DMS79 (cell line): ENCODE data around the gene CHCHD5.
"Not testable (repeated sequence)": the region's sequence is repeated elsewhere in the genome, so short reads cannot be mapped to it uniquely, and the experiment has no call there.

Source experiments
- DNase-seq: peaks from one replicate; lab custom pipeline; 2025; lab: John Stamatoyannopoulos, UW

Gene CHCHD5

GRCh38 chr2:112584134-112584890, at the start of gene CHCHD5:
TSS of gene CHCHD5 (plus strand) at chr2:112584609. CDS start at chr2:112584648, 39 bp downstream.
- peak; percentile 78 for DNase-seq

GRCh38 chr2:112534826-112535225, 49.6 kb upstream of the CHCHD5 start:
- DNase-seq = no peak

- not testable (repeated sequence) for DNase-seq
Observed at GRCh38 chr2:112536665-112537064, 47.7 kb upstream of the CHCHD5 start.

- DNase-seq = no peak
Observed at GRCh38 chr2:112539306-112539705, 45.1 kb upstream of the CHCHD5 start.

GRCh38 chr2:112540906-112541305, 43.5 kb upstream of the CHCHD5 start:
- DNase-seq = no peak

- DNase-seq = peak; percentile 90
Observed at GRCh38 chr2:112541315-112542122, 42.9 kb upstream of the CHCHD5 start.

- DNase-seq = peak; percentile 90
Observed at GRCh38 chr2:112542123-112542983, 42.1 kb upstream of the CHCHD5 start, which contains the start of gene POLR1B. TSS of gene POLR1B (plus strand) at chr2:112542465. CDS start at chr2:112542495, 30 bp downstream.

GRCh38 chr2:112542984-112543661, 41.3 kb upstream of the CHCHD5 start:
- no peak for DNase-seq

- peak; percentile 70 for DNase-seq
Observed at GRCh38 chr2:112547333-112547732, 37.1 kb upstream of the CHCHD5 start.

- no peak for DNase-seq
Observed at GRCh38 chr2:112548980-112549379, 35.4 kb upstream of the CHCHD5 start.

- DNase-seq = no peak
Observed at GRCh38 chr2:112566104-112566503, 18.3 kb upstream of the CHCHD5 start.

- not testable (repeated sequence) for DNase-seq
Observed at GRCh38 chr2:112566508-112566907, 17.9 kb upstream of the CHCHD5 start.

GRCh38 chr2:112572005-112572404, 12.4 kb upstream of the CHCHD5 start:
- DNase-seq = no peak

- DNase-seq = no peak
Observed at GRCh38 chr2:112577756-112578155, 6.7 kb upstream of the CHCHD5 start.

- no peak for DNase-seq
Observed at GRCh38 chr2:112579241-112579640, 5.2 kb upstream of the CHCHD5 start.

GRCh38 chr2:112580084-112580483, 4.3 kb upstream of the CHCHD5 start:
- DNase-seq = no peak

GRCh38 chr2:112582314-112582746, 2.1 kb upstream of the CHCHD5 start:
- DNase-seq = peak; percentile 49

- no peak for DNase-seq
Observed at GRCh38 chr2:112583497-112584133, 794 bp upstream of the CHCHD5 start.

- DNase-seq = no peak
Observed at GRCh38 chr2:112584891-112585250, 462 bp downstream of the CHCHD5 start.

- DNase-seq = no peak
Observed at GRCh38 chr2:112585400-112585799, 991 bp downstream of the CHCHD5 start.

- DNase-seq = no peak
Observed at GRCh38 chr2:112585873-112586464, 1.6 kb downstream of the CHCHD5 start.
